Nephron progenitor cell (in vitro differentiated cells): Measurements from ENCODE around the gene SPSB4.

Source experiments
- DNase-seq: peaks from one replicate; pipeline ENCODE4 v3.0.0; 2021
- H3K27ac Mint-ChIP-seq: 2 replicates; pipeline ENCODE4 v1.8.0; 2021; ENCODE audit warnings: mild to moderate bottlenecking, moderate library complexity, mixed read lengths
- H3K27me3 Mint-ChIP-seq: 2 replicates; pipeline ENCODE4 v1.8.0; 2021; ENCODE audit warnings: mild to moderate bottlenecking, low read depth, mixed read lengths; ENCODE audit not compliant: poor library complexity
- H3K36me3 Mint-ChIP-seq: 2 replicates; pipeline ENCODE4 v1.8.0; 2021; ENCODE audit warnings: low read depth, mixed read lengths
- H3K4me1 Mint-ChIP-seq: 2 replicates; pipeline ENCODE4 v1.8.0; 2021; ENCODE audit warnings: mixed read lengths
- H3K4me3 Mint-ChIP-seq: 2 replicates; pipeline ENCODE4 v1.8.0; 2021; ENCODE audit warnings: mild to moderate bottlenecking, moderate library complexity, mixed read lengths
- H3K9me3 Mint-ChIP-seq: 2 replicates; pipeline ENCODE4 v1.8.0; 2021; ENCODE audit warnings: mild to moderate bottlenecking, moderate library complexity, mixed read lengths
- TF ChIP-seq, protein P1 (sequence below): fragments of 200-600 bp; sonication (generic); IDR thresholded peaks from 2 replicates; pipeline ENCODE4 v1.5.0; 2021; ENCODE audit warnings: antibody characterized with exemption

The SPSB4 gene

DNA sequence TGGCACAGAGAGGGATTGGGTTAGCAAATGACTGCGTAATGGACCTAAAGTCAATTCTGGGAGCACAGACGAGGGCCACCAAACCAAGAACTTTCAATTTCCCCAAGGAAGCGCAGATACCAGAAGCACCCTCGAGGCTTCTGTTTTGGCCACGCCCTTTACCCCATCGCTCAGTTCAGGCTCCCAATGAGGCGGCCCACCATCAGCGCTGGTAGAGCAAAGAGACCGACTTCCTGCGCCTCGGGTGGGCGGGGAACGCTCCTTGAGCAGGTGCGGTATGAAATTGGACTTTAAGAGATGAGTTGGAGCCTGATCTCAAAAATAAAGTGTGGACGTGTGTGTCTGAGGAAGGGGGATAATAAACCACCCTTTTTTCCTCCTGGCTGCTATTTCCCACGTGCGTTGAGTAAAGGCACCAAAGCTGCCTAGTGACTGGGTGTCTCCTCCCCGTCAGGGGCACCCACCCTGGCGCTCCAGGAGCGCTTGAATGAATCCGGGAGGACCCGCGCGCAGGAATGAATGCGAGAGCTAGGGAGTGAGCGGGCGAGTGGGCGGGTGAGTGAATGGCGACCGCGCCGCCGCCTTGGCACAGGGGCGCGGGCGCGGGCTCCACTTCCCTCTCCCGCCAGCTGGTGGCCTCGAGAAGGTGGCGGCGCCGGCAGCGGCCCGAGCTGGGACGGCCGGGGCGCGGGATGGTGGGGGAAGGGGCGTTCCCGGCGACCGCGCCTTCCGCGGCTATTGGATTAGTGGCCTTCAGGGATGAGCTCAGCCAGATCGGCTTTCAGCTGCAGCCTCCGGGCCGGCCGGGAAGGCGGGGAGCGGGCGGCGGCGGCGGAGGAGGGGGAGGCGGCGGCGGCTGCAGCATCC, at the start of gene SPSB4:
Gene SPSB4, plus strand, starts transcription at position 772 of the 867 bp plus-strand sequence. CDS start 14,758 bp downstream, outside the sequence.
- Mint-ChIP-seq H3K9me3 (no peaks in the 10 kb centered on the region), H3K4me3 (peak within 1 kb of the TSS; percentile 92), H3K36me3 (no peaks in the 10 kb centered on the region), H3K4me1 (peaks cover 50% of the 10 kb centered on the region), H3K27me3 (peaks cover 44% of the 10 kb centered on the region), H3K27ac (peak within 1 kb of the TSS; percentile 27)
- peak; percentile 92 for DNase-seq
- TF ChIP-seq, protein P1, sequence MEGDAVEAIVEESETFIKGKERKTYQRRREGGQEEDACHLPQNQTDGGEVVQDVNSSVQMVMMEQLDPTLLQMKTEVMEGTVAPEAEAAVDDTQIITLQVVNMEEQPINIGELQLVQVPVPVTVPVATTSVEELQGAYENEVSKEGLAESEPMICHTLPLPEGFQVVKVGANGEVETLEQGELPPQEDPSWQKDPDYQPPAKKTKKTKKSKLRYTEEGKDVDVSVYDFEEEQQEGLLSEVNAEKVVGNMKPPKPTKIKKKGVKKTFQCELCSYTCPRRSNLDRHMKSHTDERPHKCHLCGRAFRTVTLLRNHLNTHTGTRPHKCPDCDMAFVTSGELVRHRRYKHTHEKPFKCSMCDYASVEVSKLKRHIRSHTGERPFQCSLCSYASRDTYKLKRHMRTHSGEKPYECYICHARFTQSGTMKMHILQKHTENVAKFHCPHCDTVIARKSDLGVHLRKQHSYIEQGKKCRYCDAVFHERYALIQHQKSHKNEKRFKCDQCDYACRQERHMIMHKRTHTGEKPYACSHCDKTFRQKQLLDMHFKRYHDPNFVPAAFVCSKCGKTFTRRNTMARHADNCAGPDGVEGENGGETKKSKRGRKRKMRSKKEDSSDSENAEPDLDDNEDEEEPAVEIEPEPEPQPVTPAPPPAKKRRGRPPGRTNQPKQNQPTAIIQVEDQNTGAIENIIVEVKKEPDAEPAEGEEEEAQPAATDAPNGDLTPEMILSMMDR = peak; percentile 51

DNA sequence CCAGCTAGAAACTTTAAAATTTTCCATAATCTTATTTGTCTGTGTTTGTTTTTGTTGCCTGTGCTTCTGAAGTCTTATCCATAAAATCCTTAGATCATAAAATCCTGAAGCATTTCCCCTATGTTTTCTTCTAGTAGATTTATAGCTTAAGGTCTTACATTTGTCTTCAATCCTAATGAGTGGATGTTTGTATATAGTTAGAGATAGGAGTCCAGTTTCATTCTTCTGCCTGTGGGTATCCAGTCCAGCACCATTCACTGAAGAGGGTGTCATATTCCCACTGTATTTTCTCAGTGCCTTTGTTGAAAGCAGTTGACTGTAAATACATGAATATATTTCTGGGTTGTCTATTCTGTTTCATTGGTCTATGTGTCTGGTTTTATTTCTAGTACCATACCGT, 44.8 kb upstream of the SPSB4 start:
- peaks cover 9% of the 10 kb centered on the region for H3K4me1 Mint-ChIP-seq
- TF ChIP-seq, protein P1 = no peak
- H3K4me3 Mint-ChIP-seq = no peak overlapping the region
- H3K27ac Mint-ChIP-seq = no peak overlapping the region
- H3K36me3 Mint-ChIP-seq = no peaks in the 10 kb centered on the region
- peaks cover 5% of the 10 kb centered on the region for H3K27me3 Mint-ChIP-seq
- DNase-seq = no peak
- H3K9me3 Mint-ChIP-seq = peaks cover 11% of the 10 kb centered on the region

DNA sequence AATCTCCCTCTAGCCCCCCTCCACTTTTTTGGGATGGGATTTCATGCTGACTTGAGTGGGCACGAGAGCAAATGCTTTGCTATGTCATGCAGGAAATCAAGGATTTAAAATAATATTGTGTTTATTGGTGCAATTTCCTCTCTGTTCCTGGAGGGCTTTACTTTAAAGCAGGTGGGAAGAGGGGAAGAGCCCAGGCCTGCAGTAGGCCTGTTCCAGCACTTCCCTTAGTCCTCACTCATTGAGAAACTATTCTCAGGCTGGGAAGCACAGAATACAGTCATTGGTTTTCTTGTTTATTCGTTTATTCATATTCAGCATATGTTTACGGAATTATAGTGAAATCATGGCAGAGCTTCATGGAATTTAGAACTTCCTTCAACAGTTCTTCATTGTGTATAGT, 41.7 kb upstream of the SPSB4 start:
- H3K9me3 Mint-ChIP-seq = peaks cover 11% of the 10 kb centered on the region
- TF ChIP-seq, protein P1 = no peak
- H3K36me3 Mint-ChIP-seq = no peaks in the 10 kb centered on the region
- peaks cover 11% of the 10 kb centered on the region for H3K4me1 Mint-ChIP-seq
- H3K27ac Mint-ChIP-seq = no peak overlapping the region
- no peak for DNase-seq
- no peak overlapping the region for H3K4me3 Mint-ChIP-seq
- peaks cover 5% of the 10 kb centered on the region for H3K27me3 Mint-ChIP-seq

DNA sequence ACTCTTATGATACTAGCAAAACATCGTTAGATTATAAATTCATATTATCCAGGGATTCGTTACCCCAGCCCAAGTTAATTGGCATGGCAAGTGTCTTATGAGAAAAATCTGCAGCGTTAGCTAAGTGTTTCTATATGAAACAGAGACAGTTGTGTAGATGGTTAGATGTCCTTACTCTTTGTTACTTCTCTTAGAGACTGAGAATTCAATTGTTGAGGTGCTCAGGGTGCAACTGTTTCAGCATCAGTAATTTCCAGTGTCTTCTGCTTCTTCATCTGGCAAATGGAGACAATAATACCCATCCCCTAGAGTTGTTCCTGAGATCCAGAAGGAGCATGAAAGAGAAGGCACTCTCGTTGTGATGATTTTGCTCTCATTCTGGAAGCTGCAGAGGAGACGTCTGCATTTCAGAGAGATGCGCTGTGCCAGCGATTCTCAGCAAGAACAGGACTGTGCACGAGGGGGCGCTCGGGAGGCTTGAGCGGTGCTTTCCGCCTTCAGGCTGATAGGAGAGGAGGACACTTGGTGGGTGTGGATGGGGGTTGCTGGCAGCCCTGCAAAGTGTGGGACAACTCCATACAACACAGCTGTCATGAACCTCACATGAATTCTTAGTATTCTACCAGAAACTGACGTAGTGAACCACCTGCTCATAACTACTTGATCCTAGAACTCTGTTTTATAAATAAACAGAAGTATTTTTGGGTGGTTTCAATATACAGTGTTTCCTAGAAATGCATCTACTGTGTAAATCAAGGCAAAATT, 39.7 kb upstream of the SPSB4 start:
- DNase-seq = peak; percentile 93
- Mint-ChIP-seq H3K9me3 (peaks cover 11% of the 10 kb centered on the region), H3K27me3 (peaks cover 2% of the 10 kb centered on the region), H3K4me1 (peaks cover 11% of the 10 kb centered on the region), H3K36me3 (no peaks in the 10 kb centered on the region), H3K4me3 (no peak overlapping the region), H3K27ac (no peak overlapping the region)
- TF ChIP-seq, protein P1 = peak; percentile 84

DNA sequence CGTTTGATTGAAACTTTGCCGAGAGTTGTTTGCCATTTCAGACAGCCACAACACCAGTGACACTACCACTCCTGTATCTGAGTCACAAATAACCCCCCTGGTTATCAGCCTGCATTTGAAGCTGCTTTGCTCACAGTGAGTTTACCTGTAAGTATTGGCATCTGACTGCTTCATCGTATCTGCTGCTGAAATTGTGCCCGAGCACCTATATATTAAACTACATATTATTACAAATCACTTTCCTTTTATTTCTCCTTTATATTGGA, 39.2 kb upstream of the SPSB4 start:
- H3K27me3 Mint-ChIP-seq = peaks cover 2% of the 10 kb centered on the region
- H3K9me3 Mint-ChIP-seq = peaks cover 10% of the 10 kb centered on the region
- no peak overlapping the region for H3K27ac Mint-ChIP-seq
- DNase-seq = no peak
- TF ChIP-seq, protein P1 = no peak
- H3K36me3 Mint-ChIP-seq = no peaks in the 10 kb centered on the region
- H3K4me3 Mint-ChIP-seq = no peak overlapping the region
- H3K4me1 Mint-ChIP-seq = peaks cover 11% of the 10 kb centered on the region
